SK-N-SH (cell line): Measurements from ENCODE around the gene DNAJC9. TPM values are rescaled to one million over a fixed set of nuclear protein-coding genes. Genes with fewer than 3 reads are reported as not detected.

Source experiments
- CTCF ChIA-PET: fragments of 300-600, 350-600 bp; formaldehyde crosslinking; extraction: SDS; loops from one replicate; lab custom pipeline; 2021; lab: Yijun Ruan, JAX
- POLR2A ChIA-PET: fragments of 350-600 bp; sonication (Branson Sonifier 250); formaldehyde crosslinking; extraction: SDS; loops from one replicate; lab custom pipeline; 2020; ENCODE audit warnings: antibody characterized with exemption, inconsistent platforms; lab: Yijun Ruan, JAX
- DNase-seq: peaks from one replicate; pipeline ENCODE4 v3.0.0; 2012
- H2AFZ ChIP-seq: fragments of 200-600 bp; sonication (generic); 2 replicates; pipeline ENCODE4 v1.8.1; 2016; ENCODE audit warnings: antibody characterized with exemption, mild to moderate bottlenecking, low read depth
- H3F3A ChIP-seq: fragments of 200-600 bp; sonication (generic); replicated peaks from 2 replicates; pipeline ENCODE3; 2016; ENCODE audit warnings: antibody characterized with exemption, mild to moderate bottlenecking; ENCODE audit not compliant: insufficient read depth
- H3K27ac ChIP-seq, 2 experiments: fragments of 200-500 bp in 1 of 2; fragments of 200-600 bp in 1 of 2; sonication (Bioruptor generic) in 1 of 2; sonication (generic), shearing (Covaris generic) in 1 of 2; 2 replicates each; pipeline versions ENCODE4 v1.5.1 to v1.6.1; 2014 to 2016; ENCODE audit warnings: low read depth in 2 of 2, inconsistent platforms in 1 of 2, low read length in 1 of 2, mild to moderate bottlenecking in 1 of 2, mixed read lengths in 1 of 2
- H3K27me3 ChIP-seq: fragments of 200-600 bp; sonication (generic), shearing (Covaris generic); 2 replicates; pipeline ENCODE4 v1.6.1; 2016; ENCODE audit warnings: mixed run types; ENCODE audit not compliant: insufficient read depth
- H3K36me3 ChIP-seq, 2 experiments: fragments of 200-500 bp in 1 of 2; fragments of 200-600 bp in 1 of 2; sonication (Bioruptor generic) in 1 of 2; sonication (generic) in 1 of 2; replicated peaks in 1 of 2; 2 replicates each; pipeline versions ENCODE3 to v1.5.1; 2014 to 2016; ENCODE audit warnings: low read length in 1 of 2, mild to moderate bottlenecking in 1 of 2; ENCODE audit not compliant: insufficient read depth in 2 of 2, control insufficient read depth in 1 of 2
- H3K4me1 ChIP-seq, 2 experiments: fragments of 200-500 bp in 1 of 2; fragments of 200-600 bp in 1 of 2; sonication (Bioruptor generic) in 1 of 2; sonication (generic), shearing (Covaris generic) in 1 of 2; 2 replicates each; pipeline versions ENCODE4 v1.5.1 to v1.6.1; 2014 to 2016; ENCODE audit warnings: low read depth in 1 of 2, low read length in 1 of 2, mixed run types in 1 of 2; ENCODE audit not compliant: insufficient read depth in 2 of 2, control insufficient read depth in 1 of 2
- H3K4me2 ChIP-seq: fragments of 200-600 bp; sonication (generic), shearing (Covaris generic); 2 replicates; pipeline ENCODE4 v1.6.1; 2017; ENCODE audit warnings: mixed run types
- H3K4me3 ChIP-seq, 2 experiments: fragments of 200-500 bp in 1 of 2; fragments of 200-600 bp in 1 of 2; sonication (Bioruptor generic) in 1 of 2; sonication (generic), shearing (Covaris generic) in 1 of 2; 2 replicates each; pipeline versions ENCODE4 v1.5.1 to v1.8.1; 2014 to 2016; ENCODE audit warnings: low read depth in 2 of 2, inconsistent platforms in 1 of 2, low read length in 1 of 2, mild to moderate bottlenecking in 1 of 2, mixed read lengths in 1 of 2, moderate library complexity in 1 of 2
- H3K79me2 ChIP-seq: fragments of 200-600 bp; sonication (generic); 2 replicates; pipeline ENCODE4 v1.8.1; 2017; ENCODE audit warnings: mild to moderate bottlenecking; ENCODE audit not compliant: insufficient read depth
- H3K9ac ChIP-seq: fragments of 200-600 bp; sonication (generic); 2 replicates; pipeline ENCODE4 v1.6.1; 2017; ENCODE audit warnings: mixed run types
- H3K9me2 ChIP-seq: fragments of 200-600 bp; sonication (generic); 2 replicates; pipeline ENCODE4 v1.6.1; 2017; ENCODE audit warnings: mixed run types
- H3K9me3 ChIP-seq: fragments of 200-600 bp; sonication (generic); 2 replicates; pipeline ENCODE4 v1.6.1; 2017; ENCODE audit warnings: mixed run types, mild to moderate bottlenecking, moderate library complexity
- H4K20me1 ChIP-seq: fragments of 200-600 bp; sonication (generic); 2 replicates; pipeline ENCODE4 v1.6.1; 2017; ENCODE audit warnings: mild to moderate bottlenecking, mixed run types; ENCODE audit not compliant: insufficient read depth
- EP300 ChIP-seq, 2 experiments: IDR thresholded peaks; 2 replicates each; pipeline versions ENCODE4 v1.4.0 to v1.6.1; 2012; ENCODE audit warnings: borderline replicate concordance in 1 of 2, low read depth in 1 of 2, low read length in 1 of 2
- JUND ChIP-seq: IDR thresholded peaks from 2 replicates; pipeline ENCODE4 v1.4.0; 2012
- MXI1 ChIP-seq: IDR thresholded peaks from 2 replicates; pipeline ENCODE4 v1.6.1; 2012; ENCODE audit warnings: mild to moderate bottlenecking, low read depth, low read length, improper control_type of control experiment
- PBX3 ChIP-seq: IDR thresholded peaks from 2 replicates; pipeline ENCODE4; 2012
- POLR2AphosphoS5 ChIP-seq: IDR thresholded peaks from 2 replicates; pipeline ENCODE4 v1.6.1; 2012; ENCODE audit warnings: low read depth, low read length
- RAD21 ChIP-seq: IDR thresholded peaks from 2 replicates; pipeline ENCODE4 v1.6.1; 2012; ENCODE audit warnings: mild to moderate bottlenecking, low read length
- TCF12 ChIP-seq: IDR thresholded peaks from 2 replicates; pipeline ENCODE4 v1.4.0; 2012
- USF1 ChIP-seq: IDR thresholded peaks from 2 replicates; pipeline ENCODE4 v1.4.0; 2012; ENCODE audit warnings: low read depth, borderline replicate concordance
- ZBTB33 ChIP-seq: IDR thresholded peaks from 2 replicates; pipeline ENCODE4 v1.4.0; 2012; ENCODE audit warnings: low read depth, borderline replicate concordance
- WGBS: methylation state at CpG from one replicate; pipeline ENCODE4 v1.1.6; 2017; ENCODE audit warnings: low lambda C conversion rate; 5-methylcytosine and 5-hydroxymethylcytosine counted together
- polyA plus RNA-seq, 3 experiments: library from polyadenylated mRNA; depleted of rRNA; stranded (reverse); fragments of >200 nt; gene quantifications; 2 replicates each; pipeline ENCODE4 v1.2.3, GENCODE V29; 2012

Gene DNAJC9
- polyA plus RNA-seq, 1 of the 3 experiments (the other 2 are of a cell fraction), result 23.9 TPM

- ChIA-PET CTCF (interaction anchor here (0.6 to 2.8 kb wide), 5 partner anchors 12 to 453 kb away, joined by 3 to 17 read pairs (median 3); partner anchors contain the start of gene ANXA7), POLR2A (interaction anchor here (1.2 to 1.7 kb wide), 3 partner anchors 9 to 396 kb away, joined by 3 to 5 read pairs (median 4); partner anchors contain the start of gene ANXA7)
- peak overlapping the region; percentile 99 for H3K4me2 ChIP-seq
- TF ChIP-seq ZBTB33 (no peak), USF1 (peak; percentile 0; the same call in 1 of the 2 replicates), POLR2AphosphoS5 (no peak)
- WGBS, result 8% methylated on average over 23 of the region's 23 CpGs
- H3K9ac ChIP-seq, result peak overlapping the region; percentile 99
- no peaks in the 10 kb centered on the region for H4K20me1 ChIP-seq
- peaks cover 20 to 23% of the 10 kb centered on the region in 2 experiments for H3K36me3 ChIP-seq
- peak overlapping the region; percentile 90 to 93 for H3K27ac ChIP-seq
- no peaks in the 10 kb centered on the region for H3K27me3 ChIP-seq
- peaks cover 19% of the 10 kb centered on the region for H3F3A ChIP-seq
- peaks cover 15 to 23% of the 10 kb centered on the region in 2 experiments; a peak in 3 of 4 replicates for H3K4me1 ChIP-seq
- no peaks in the 10 kb centered on the region for H3K9me3 ChIP-seq
- peak overlapping the region; percentile 91 for H2AFZ ChIP-seq
- H3K4me3 ChIP-seq, result peak overlapping the region; percentile 87 to 94
- DNase-seq, result peak; percentile 37
- no peaks in the 10 kb centered on the region for H3K9me2 ChIP-seq
- peaks cover 73% of the 10 kb centered on the region for H3K79me2 ChIP-seq
Observed at GRCh38 chr10:73251683-73252444, 4.8 kb upstream of the DNAJC9 start.

GRCh38 chr10:73248259-73248724, 1.2 kb upstream of the DNAJC9 start:
- POLR2A ChIA-PET, result no interaction called here

More at GRCh38 chr10:73248259-73248724, 1.2 kb upstream of the DNAJC9 start:
- H2AFZ ChIP-seq, result no peak overlapping the region; the same call in 1 of the 2 replicates
- peak overlapping the region; percentile 83; the same call in 1 of the 2 replicates for H3K9ac ChIP-seq
- no peaks in the 10 kb centered on the region for H3K27me3 ChIP-seq
- no peaks in the 10 kb centered on the region for H3K9me2 ChIP-seq
- H3K4me1 ChIP-seq, result peaks cover 31% of the 10 kb centered on the region in 2 experiments; a peak in 3 of 4 replicates
- peak overlapping the region; percentile 79; the same call in 1 of the 2 replicates for H3K4me2 ChIP-seq
- TF ChIP-seq JUND (peak; percentile 5; the same call in 1 of the 2 replicates), TCF12 (peak; percentile 58), RAD21 (no peak), MXI1 (no peak), PBX3 (peak; percentile 37; the same call in 1 of the 2 replicates), EP300 (IDR thresholded peaks at IDR 0.05; ENCODE audit: borderline replicate concordance in 1 of 2, low read depth in 1 of 2, low read length in 1 of 2) (no peak)
- H3K79me2 ChIP-seq, result peaks cover 93% of the 10 kb centered on the region
- CTCF ChIA-PET, result interaction anchor here (1.6 kb wide), 1 partner anchor 16 kb away, joined by 6 read pairs; no protein-coding TSS in a partner anchor
- H3F3A ChIP-seq, result peaks cover 19% of the 10 kb centered on the region
- no peak for DNase-seq
- WGBS, result 51% methylated on average over 5 of the region's 5 CpGs
- H3K9me3 ChIP-seq, result no peaks in the 10 kb centered on the region
- 0 out of 4 replicates have a peak overlapping the region, but pooled peaks of 1 of the 2 experiments have one; percentile 75 for H3K4me3 ChIP-seq
- H4K20me1 ChIP-seq, result 0 out of 2 replicates have a peak, but pooled peaks cover 3% of the 10 kb centered on the region
- H3K27ac ChIP-seq, result peak overlapping the region in 1 of 2 experiments; percentile 80; a peak in 3 of 4 replicates
- peaks cover 33 to 42% of the 10 kb centered on the region in 2 experiments for H3K36me3 ChIP-seq
